Measurements from ENCODE around the gene MADCAM1. TPM values are rescaled to one million over a fixed set of nuclear protein-coding genes. Genes with fewer than 3 reads are reported as not detected.

The MADCAM1 gene
- polyA plus RNA-seq, 3 donors: 2.3 to 3.9 (median 2.3) TPM

GRCh38 chr19:507286-508203 is 11.3 kb downstream of the MADCAM1 start, which contains the start of gene TPGS1:
TSS of gene TPGS1 (plus strand) at chr19:507497. CDS start at chr19:507507, 10 bp downstream.
- DNase-seq (ENCODE audit: low read depth in 3 of 3, low spot score in 2 of 3): peak in 2 of 3 donors; percentile 56 to 100

DNA sequence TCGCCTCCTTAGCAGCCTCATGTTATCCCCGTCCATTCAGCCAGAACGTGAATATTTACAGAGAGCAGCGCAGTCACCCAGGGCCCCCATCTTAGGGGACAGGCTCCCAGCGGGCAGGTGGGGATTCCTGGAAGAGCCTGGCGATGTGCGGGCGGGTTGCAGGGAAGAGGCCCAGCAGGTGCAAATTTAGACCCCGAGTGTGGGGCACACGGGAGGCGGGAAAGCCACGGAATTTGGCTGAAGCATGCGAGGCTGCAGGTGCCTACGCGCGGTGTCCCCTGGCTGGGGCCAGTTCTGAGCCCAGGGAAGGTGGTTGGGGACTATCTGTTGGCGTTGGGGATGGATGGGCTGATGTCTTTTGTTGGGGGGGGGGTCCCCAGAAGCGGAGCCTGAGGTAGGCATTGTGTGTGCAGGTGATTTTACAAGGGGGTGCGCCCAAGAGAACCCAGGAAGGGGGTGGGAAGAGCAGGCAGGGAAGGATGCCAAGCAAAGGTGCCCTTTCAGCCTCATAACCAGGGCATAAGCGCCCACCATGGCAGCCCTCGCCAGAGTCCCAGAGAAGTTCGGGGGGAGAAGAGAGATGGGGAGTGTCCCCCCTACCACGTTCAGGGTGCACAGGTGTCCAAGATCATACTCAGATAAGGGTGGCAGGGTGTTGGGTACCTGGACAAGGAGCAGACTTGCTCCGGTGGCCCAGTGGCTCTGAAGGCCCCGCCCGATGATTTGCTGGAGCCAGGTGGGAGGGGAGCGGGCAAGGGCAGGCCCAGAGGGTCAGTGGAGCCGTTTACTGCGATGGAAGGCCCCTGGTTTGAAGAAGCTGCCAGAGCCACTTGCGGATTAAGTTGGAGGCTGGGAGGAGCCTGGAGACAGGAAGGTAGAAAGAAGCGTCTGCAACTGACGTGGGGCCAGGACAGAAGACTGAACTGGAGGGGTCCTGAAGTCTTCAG is 12.2 kb downstream of the MADCAM1 start:
- DNase-seq (ENCODE audit: low read depth in 3 of 3, low spot score in 2 of 3): no peak

DNA sequence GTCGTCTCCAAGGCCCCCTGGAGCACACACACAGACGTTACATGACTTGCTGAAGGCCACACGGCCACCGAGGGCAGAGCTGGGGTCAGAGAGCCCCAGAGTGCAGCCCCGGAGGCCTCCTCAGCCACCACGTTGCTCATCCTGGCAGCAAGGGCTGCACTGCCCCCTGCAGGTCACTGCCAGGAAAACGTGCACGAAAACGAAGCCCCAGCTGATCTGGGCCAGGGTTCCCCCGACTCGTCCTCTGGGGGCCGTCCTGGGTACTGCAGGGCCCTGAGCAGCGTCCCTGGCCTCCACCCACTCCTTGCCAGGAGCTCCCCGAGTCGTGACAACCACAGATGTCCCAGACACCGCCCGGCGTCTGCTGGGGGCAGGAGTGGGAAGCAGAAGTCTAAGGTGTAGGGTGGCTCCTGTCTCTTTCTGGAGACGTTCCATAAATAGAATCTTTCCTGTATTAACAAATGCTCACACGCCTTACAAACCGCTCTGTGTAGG is 14.4 kb downstream of the MADCAM1 start:
- peak in 1 of 3 donors; percentile 53 for DNase-seq (ENCODE audit: low read depth in 3 of 3, low spot score in 2 of 3)

- DNase-seq (ENCODE audit: low read depth in 3 of 3, low spot score in 2 of 3): no peak
Measured at GRCh38 chr19:511101-511851, 15.0 kb downstream of the MADCAM1 start.

- no peak for DNase-seq (ENCODE audit: low read depth in 3 of 3, low spot score in 2 of 3)
Measured at GRCh38 chr19:512547-513365, 16.5 kb downstream of the MADCAM1 start.

- no peak for DNase-seq (ENCODE audit: low read depth in 3 of 3, low spot score in 2 of 3)
Measured at GRCh38 chr19:513368-514165, 17.3 kb downstream of the MADCAM1 start.

DNA sequence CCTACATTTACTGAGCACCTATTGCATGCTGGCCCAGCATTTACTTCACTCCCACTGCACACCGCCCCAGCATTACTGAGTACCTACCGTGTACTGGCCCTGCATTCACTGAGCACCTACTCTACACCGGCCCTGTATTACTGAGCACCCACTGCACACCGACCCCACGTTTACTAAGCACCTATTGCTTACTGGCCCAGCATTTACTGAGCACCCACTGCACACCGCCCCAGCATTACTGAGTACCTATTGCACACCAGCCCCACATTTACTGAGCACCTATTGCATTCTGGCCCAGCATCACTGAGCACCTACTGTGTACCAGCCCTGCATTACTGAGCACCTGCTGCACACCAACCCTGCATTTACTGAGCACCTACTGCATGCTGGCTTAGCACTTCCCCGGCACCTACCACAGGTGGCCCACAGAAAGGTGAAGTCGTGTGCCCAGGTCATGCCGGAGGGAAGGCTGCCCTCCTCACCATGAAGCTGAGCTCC is 17.9 kb downstream of the MADCAM1 start:
- DNase-seq (ENCODE audit: low read depth in 3 of 3, low spot score in 2 of 3): no peak

DNA sequence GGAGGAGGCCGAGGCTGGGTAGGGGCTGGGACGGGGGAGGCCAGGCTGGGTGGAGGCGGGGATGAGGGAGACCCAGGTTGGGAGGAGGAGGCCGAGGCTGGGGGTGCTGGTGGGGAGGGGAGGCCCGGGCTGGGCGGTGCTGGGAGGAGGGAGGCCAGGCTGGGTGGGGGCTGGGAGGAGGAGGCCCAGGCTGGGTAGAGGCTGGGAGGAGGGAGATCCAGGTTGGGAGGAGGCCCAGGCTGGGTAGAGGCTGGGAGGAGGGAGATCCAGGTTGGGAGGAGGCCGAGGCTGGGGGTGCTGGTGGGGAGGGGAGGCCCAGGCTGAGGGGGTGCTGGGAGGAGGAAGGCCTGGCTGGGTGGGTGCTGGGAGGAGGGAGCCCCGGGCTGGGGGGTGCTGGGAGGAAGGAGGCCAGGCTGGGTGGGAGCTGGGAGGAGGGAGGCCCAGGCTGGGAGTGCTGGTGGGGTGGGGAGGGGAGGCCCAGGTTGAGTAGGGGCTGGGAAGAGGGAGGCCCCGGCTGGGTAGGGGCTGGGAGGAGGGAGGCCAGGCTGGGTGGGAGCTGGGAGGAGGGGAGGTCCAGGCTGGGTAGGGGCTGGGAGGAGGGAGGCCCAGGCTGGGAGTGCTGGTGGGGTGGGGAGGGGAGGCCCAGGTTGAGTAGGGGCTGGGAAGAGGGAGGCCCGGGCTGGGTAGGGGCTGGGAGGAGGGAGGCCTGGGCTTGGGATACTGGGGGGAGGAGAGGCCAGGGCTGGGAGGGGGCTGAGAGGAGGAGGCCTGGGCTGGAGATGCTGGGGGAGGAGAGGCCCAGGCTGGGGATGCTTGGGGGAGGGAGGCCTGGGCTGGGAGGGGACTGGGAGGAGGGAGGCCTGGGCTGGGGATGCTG is 21.7 kb downstream of the MADCAM1 start:
- DNase-seq (ENCODE audit: low read depth in 3 of 3, low spot score in 2 of 3): peak in 1 of 3 donors; percentile 77

GRCh38 chr19:518598-519231 is 22.4 kb downstream of the MADCAM1 start:
- DNase-seq (ENCODE audit: low read depth in 3 of 3, low spot score in 2 of 3): no peak

DNA sequence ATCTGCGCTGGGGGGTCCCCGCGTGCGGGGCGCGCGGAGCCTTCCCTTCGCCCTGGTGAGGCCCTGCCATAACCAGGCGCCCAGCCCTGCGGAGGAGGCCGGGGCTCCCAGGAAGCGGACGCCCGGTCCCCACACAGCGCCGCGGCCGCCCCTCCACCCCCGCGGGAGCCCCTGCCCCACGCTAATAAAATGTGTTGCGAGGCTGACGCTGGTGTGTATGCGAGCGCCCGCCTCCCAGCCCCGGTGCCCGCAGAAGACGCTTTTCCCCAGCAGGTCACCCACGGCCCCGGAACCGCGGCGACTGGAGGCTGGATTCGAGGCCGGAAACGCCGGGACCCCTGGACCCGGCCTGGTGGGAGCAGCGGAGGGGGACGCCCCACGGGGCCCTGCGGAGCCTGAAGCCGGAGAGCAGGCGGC is 23.2 kb downstream of the MADCAM1 start:
- no peak for DNase-seq (ENCODE audit: low read depth in 3 of 3, low spot score in 2 of 3)

GRCh38 chr19:522726-523125 is 26.4 kb downstream of the MADCAM1 start:
- no peak for DNase-seq (ENCODE audit: low read depth in 3 of 3, low spot score in 2 of 3)

DNA sequence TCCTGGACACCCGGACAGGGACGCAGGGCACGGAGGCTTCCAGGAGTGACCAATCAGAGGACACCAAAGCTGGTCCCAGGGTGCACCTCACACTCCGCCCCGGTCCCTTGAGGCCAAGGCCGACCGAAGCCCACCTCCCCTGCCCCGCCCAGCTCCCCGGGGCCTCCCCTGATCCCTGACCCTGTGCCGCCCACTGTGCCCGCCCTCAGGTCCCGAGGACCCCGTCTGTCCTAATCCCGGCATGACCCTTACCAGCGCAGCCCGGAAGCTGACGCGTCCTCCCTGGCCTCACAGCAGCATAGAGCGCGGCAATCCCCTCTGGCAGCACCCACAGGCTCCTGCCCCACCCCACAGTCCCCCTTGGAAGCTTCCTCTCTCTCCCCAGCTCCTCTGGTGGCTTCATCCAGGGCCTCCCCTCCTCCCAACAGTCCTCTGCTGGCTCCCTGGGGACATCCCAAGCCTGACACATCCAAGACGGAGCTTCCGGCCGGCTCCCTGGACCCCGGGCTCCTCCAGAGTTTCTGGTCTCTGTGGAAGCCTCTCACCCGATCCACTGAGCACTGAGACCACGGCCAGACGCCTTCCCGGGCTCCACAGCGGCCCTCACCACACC is 27.9 kb downstream of the MADCAM1 start:
- no peak for DNase-seq (ENCODE audit: low read depth in 3 of 3, low spot score in 2 of 3)

DNA sequence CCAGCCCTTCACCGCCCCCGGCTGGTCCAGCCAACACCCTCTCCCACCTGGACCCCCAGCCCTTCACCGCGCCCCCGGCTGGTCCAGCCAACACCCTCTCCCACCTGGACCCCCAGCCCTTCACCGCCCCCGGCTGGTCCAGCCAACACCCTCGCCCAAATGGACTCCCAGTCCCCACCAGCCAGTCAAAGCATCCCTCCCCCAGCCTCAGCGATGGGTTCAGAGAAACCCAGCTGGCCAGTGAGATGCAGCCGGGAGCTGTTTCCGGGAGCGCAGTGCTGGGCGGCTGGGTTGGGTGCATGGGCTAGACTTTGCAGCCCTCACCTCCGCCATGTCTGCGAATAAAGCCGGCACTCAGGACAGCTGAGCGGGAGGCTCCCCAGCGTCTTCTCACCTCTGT is 28.7 kb downstream of the MADCAM1 start:
- no peak for DNase-seq (ENCODE audit: low read depth in 3 of 3, low spot score in 2 of 3)

DNA sequence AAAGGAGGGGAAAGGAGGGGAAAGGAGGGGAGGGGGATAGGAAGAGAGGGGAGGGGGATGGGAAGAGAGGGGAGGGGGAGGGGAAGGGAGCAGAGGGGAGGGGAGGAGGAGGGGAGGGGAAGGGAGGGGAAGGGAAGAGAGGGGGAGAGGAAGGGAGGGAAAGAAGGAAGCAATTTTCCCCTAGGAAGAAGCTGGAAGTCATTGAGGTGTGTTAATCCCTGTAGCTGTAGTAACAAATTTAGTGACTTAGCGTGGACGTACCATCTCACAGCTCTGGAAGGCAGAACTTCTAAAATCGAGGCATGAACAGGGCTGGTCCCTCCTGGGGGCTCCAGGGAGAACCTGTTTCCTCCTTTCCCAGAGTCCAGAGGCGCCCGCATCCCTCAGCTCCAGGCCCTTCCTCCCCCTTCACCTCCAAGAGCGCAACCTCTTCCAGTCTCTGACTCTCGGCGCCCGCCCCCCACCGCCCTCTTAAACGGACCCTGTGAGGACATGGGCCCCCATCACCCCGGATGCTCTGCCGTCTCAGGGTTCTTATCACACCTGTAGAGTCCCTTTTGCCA is 29.7 kb downstream of the MADCAM1 start:
- DNase-seq (ENCODE audit: low read depth in 3 of 3, low spot score in 2 of 3): no peak

- DNase-seq (ENCODE audit: low read depth in 3 of 3, low spot score in 2 of 3): no peak
Measured at GRCh38 chr19:530134-531008, 34.1 kb downstream of the MADCAM1 start.

All from right renal cortex interstitium (tissue), 3 donors.